HFF-Myc (cell line): Measurements from ENCODE around the gene HK2.

ENCODE experiments used
- DNase-seq: peaks from one replicate; pipeline ENCODE4 v3.0.0-alpha.2; 2011; ENCODE audit warnings: low read depth; ENCODE audit errors: extremely low read depth
- H3K4me3 ChIP-seq: replicated peaks from 2 replicates; pipeline ENCODE4 v1.5.1; 2011; ENCODE audit warnings: low read depth, mild to moderate bottlenecking, control low read depth, low read length
- TF ChIP-seq, protein P1 (sequence below): IDR thresholded peaks from 2 replicates; pipeline ENCODE4 v1.5.1; 2012; ENCODE audit warnings: mild to moderate bottlenecking, low read depth, low read length, control low read depth; ENCODE audit errors: missing control alignments

The HK2 gene

DNA sequence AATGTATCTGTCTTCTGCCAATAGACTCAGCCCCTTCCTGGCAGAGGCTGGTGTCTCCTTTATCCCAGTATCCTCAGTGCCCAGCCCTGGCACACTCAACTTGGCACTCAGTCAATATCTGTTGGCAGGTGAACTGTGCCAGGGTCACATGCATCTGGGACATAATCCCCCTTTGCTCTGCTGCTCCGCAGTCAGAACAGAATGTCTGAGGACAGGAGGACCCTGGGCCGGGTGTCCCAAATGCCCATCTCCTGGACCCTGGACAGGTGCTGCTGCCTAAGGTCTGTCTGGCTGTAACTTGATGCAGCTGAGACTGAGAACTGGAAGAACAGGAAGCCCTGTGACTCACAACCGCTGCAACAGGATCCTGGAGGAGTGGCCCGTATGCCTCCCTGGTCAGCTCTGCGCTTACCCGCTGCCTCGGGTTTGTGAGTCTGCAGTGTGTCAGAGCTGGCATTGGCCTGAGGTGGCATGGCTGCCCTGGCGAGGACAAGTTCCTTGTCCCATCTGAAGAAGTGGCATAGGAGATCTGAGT is 11.4 kb downstream of the HK2 start:
- H3K4me3 ChIP-seq: peak overlapping the region; percentile 14; the same call in 1 of the 2 replicates
- peak; percentile 78 for DNase-seq
- TF ChIP-seq, protein P1, sequence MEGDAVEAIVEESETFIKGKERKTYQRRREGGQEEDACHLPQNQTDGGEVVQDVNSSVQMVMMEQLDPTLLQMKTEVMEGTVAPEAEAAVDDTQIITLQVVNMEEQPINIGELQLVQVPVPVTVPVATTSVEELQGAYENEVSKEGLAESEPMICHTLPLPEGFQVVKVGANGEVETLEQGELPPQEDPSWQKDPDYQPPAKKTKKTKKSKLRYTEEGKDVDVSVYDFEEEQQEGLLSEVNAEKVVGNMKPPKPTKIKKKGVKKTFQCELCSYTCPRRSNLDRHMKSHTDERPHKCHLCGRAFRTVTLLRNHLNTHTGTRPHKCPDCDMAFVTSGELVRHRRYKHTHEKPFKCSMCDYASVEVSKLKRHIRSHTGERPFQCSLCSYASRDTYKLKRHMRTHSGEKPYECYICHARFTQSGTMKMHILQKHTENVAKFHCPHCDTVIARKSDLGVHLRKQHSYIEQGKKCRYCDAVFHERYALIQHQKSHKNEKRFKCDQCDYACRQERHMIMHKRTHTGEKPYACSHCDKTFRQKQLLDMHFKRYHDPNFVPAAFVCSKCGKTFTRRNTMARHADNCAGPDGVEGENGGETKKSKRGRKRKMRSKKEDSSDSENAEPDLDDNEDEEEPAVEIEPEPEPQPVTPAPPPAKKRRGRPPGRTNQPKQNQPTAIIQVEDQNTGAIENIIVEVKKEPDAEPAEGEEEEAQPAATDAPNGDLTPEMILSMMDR: no peak

DNA sequence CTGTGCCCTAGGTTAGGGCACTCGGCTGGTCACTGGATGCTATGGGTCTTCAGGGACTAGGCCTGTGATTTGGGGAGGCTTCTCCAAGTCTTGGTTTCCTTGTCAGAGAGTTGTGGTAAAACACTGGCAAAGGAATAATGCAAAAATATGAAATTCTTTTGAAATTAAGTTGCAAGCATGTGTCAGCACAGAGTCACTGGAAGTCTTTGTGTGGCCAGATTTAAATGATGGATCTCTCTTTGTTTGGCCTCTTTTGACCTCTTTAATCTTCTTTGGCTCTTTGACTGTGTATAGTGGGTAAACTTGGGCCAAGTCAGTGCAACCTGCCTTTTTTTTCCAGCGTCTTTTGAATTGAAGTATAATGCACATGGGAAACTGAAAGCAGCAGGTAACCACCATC is 12.1 kb downstream of the HK2 start:
- no peak for DNase-seq
- TF ChIP-seq, protein P1: no peak
- H3K4me3 ChIP-seq: peak overlapping the region; percentile 14; the same call in 1 of the 2 replicates

DNA sequence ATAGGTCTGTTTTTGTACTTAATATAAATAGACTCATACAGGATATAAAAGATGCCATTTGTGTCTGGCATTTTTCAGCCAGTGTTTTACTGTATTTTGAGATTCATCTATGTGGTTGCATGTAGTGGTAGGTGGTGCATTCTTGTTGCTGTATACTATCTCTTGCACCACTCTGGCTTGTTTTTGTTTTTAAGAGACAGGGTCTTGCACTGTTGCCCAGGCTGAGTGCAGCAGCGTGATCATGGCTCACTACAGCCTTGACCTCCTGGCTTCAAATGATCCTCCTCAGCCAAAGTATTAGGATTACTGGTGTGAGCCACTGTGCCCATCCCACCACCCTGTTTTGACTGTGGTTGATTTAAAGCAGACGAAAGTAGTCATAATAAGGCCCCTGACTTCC is 12.6 kb downstream of the HK2 start:
- TF ChIP-seq, protein P1: no peak

DNA sequence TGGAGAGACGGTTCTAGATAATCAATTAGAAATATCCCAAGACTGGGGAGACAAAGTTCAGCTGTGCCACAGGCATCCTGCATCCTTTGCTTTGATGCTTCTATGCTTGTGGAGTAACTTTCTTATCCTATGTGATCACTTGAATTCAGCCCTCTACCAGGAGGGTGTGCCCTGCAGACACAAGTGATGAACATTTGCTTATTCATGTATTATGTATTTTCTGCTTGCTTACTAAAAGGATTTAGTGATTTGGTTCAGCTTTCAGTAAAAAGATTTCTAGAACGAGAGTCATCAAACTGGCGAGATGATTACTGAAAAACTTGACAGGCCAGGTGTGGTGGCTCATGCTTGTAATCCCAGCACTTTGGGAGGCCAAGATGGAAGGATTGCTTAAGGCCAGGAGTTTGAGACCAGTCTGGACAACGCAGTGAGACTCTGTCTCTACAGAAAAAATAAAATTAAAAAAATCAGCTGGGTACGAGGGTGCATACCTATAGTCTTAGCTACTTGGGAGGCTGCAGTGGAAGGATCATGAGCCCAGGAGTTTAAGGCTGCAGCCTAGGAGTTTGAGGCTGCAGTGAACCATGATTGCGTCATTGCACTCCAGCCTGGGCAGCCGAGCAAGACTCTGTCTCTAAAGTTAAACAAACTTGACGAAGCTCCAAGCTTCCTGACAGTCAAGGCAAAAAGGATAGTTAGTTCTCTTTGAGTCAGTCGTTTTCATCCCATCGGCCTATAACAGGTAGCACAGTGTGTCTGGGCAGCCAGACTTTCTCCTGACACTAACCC is 13.3 kb downstream of the HK2 start:
- DNase-seq: no peak
- TF ChIP-seq, protein P1: no peak
- H3K4me3 ChIP-seq: no peak overlapping the region

More for the DNA sequence above, 12.6 kb downstream of the HK2 start:
- no peak overlapping the region for H3K4me3 ChIP-seq
- no peak for DNase-seq

DNA sequence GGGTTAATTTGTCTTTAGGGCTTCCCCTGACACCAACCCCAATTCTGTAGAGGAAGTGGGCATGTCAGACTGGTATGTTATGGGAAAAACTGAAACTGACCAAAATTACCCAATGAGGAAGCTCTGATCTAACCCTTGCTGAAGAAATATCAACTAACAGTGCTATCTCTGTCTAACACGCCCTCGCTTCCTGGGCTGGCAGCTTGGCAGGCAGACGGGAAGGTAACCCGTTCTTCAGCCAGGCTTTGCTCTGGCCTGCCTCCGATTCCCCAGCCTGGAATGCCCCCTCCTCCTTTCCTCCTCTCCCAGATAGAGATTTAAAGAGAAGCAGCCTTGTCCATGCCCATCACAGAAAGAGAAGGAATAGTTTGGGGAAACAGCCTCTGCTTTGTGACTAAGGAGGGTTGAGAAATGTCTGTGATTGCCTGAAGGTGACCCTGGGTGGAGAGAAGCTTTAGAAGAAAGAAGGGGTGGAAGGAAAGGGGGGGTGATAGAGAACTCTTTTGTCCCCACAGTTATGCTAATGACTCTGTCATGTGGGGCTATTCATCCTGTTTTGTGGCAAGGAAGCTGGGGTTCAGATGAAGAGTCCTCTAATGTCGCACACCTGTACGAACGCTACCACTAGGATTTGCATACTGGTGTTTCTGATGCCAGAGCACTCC is 15.4 kb downstream of the HK2 start:
- H3K4me3 ChIP-seq: no peak overlapping the region
- no peak for DNase-seq
- TF ChIP-seq, protein P1: no peak

DNA sequence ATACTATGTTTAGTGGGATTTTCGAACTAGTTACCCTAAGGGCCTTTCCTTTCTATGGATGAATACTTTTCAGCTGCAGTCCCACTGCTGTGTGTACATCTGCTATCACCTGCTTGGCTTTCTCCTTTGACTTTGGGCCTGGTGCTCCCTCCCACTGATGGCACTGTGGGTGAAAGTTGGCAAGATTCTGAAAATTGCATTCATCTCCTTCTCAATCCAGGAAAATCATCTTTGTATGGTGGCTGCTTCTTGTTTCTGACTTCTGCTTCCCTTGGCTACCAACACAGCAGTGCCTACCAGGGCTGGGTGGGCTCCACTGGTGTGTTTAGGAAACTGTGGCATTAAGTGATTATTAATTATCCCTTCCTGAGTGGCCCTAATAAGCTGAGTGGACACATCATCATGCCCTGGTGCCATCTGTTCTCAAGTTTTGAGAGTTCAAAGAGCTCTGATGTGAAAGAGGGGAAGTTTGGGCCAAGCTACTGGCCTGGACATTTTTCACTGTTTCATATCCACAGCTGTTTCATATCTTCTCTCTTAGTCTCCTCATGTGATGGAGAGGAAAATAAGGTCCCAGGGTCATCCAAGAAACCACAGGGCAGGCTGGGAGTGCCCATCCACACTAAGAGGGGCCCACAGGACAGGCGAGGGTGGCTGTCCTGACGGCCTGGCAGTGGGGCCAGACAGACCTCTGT is 16.7 kb downstream of the HK2 start:
- TF ChIP-seq, protein P1: no peak
- DNase-seq: no peak
- H3K4me3 ChIP-seq: no peak overlapping the region
